Mesenchymal stem cell (in vitro differentiated cells and primary cell): ENCODE data around the gene LIFR.
A peak's percentile ranks its signal among the peaks of the same experiment; 100 is the strongest.

Source experiments
- DNase-seq: peaks from one replicate; pipeline ENCODE4 v3.0.0-alpha.2; 2013
- H2AFZ ChIP-seq: one replicate; pipeline ENCODE4 v1.6.1; 2013; ENCODE audit warnings: low read depth, mild to moderate bottlenecking, control low read depth, inconsistent platforms, low read length, moderate library complexity
- H2AK5ac ChIP-seq: 2 replicates; pipeline ENCODE4 v1.6.1; 2013; ENCODE audit warnings: low read length, moderate library complexity, mild to moderate bottlenecking, inconsistent platforms; ENCODE audit not compliant: severe bottlenecking
- H2BK120ac ChIP-seq: one replicate; pipeline ENCODE4 v1.6.1; 2013; ENCODE audit warnings: low read depth, mild to moderate bottlenecking, inconsistent platforms, low read length, moderate library complexity
- H2BK12ac ChIP-seq, 2 experiments: one replicate each; pipeline ENCODE4 v1.6.1; 2013; ENCODE audit warnings: inconsistent platforms in 2 of 2, low read length in 2 of 2, mild to moderate bottlenecking in 2 of 2, moderate library complexity in 2 of 2, control low read depth in 1 of 2
- H2BK15ac ChIP-seq: one replicate; pipeline ENCODE4 v1.6.1; 2013; ENCODE audit warnings: mild to moderate bottlenecking, low read depth, inconsistent platforms; ENCODE audit not compliant: poor library complexity, severe bottlenecking
- H2BK5ac ChIP-seq: 2 replicates; pipeline ENCODE4 v1.6.1; 2013; ENCODE audit warnings: low read depth, mild to moderate bottlenecking, low read length, control low read depth, inconsistent platforms; ENCODE audit not compliant: poor library complexity, severe bottlenecking
- H3K14ac ChIP-seq, 2 experiments: one replicate each; pipeline ENCODE4 v1.6.1; 2013; ENCODE audit warnings: inconsistent platforms in 2 of 2, low read length in 2 of 2, control low read depth in 1 of 2, mild to moderate bottlenecking in 1 of 2, moderate library complexity in 1 of 2
- H3K18ac ChIP-seq, 2 experiments: one replicate each; pipeline ENCODE4 v1.6.1; 2013; ENCODE audit warnings: inconsistent platforms in 2 of 2, low read length in 2 of 2, control low read depth in 1 of 2, low read depth in 1 of 2, mild to moderate bottlenecking in 1 of 2
- H3K23ac ChIP-seq, 2 experiments: one replicate each; pipeline ENCODE4 v1.6.1; 2013; ENCODE audit warnings: inconsistent platforms in 2 of 2, low read length in 2 of 2, mild to moderate bottlenecking in 2 of 2, moderate library complexity in 2 of 2, control low read depth in 1 of 2
- H3K27ac ChIP-seq: 2 replicates; pipeline ENCODE4 v1.5.1; 2013; ENCODE audit warnings: mild to moderate bottlenecking, moderate library complexity, low read length, control low read depth, inconsistent platforms; ENCODE audit not compliant: poor library complexity, severe bottlenecking
- H3K27me3 ChIP-seq, 2 experiments: 2 replicates each; pipeline versions ENCODE4 v1.6.1 to v1.7.0; 2013; ENCODE audit warnings: low read length in 2 of 2, mild to moderate bottlenecking in 2 of 2, moderate library complexity in 2 of 2, control low read depth in 1 of 2, inconsistent platforms in 1 of 2; ENCODE audit not compliant: control insufficient read depth in 1 of 2, insufficient read depth in 1 of 2
- H3K36me3 ChIP-seq, 2 experiments: 2 replicates each; pipeline versions ENCODE4 v1.6.1 to v1.7.0; 2013; ENCODE audit warnings: low read length in 2 of 2, control low read depth in 1 of 2, inconsistent platforms in 1 of 2, low read depth in 1 of 2, mild to moderate bottlenecking in 1 of 2; ENCODE audit not compliant: insufficient read depth in 2 of 2, control insufficient read depth in 1 of 2
- H3K4ac ChIP-seq, 2 experiments: one replicate each; pipeline ENCODE4 v1.6.1; 2013; ENCODE audit warnings: inconsistent platforms in 2 of 2, low read length in 2 of 2, mild to moderate bottlenecking in 2 of 2, moderate library complexity in 2 of 2, control low read depth in 1 of 2, low read depth in 1 of 2
- H3K4me1 ChIP-seq: 2 replicates; pipeline ENCODE4 v1.6.1; 2013; ENCODE audit warnings: low read depth, low read length, control low read depth; ENCODE audit not compliant: control insufficient read depth, insufficient read depth
- H3K4me2 ChIP-seq: 2 replicates; pipeline ENCODE4 v1.6.1; 2013; ENCODE audit warnings: low read length, mild to moderate bottlenecking, inconsistent platforms; ENCODE audit not compliant: poor library complexity, severe bottlenecking
- H3K4me3 ChIP-seq, 2 experiments: 2 replicates each; pipeline versions ENCODE4 v1.5.1 to v1.7.0; 2013; ENCODE audit warnings: low read length in 2 of 2, mild to moderate bottlenecking in 2 of 2, control low read depth in 1 of 2, low read depth in 1 of 2; ENCODE audit not compliant: insufficient read depth in 1 of 2
- H3K79me1 ChIP-seq: replicated peaks from 2 replicates; pipeline ENCODE4 v1.6.1; 2013; ENCODE audit warnings: mild to moderate bottlenecking, control low read depth, low read length, inconsistent platforms; ENCODE audit not compliant: poor library complexity, severe bottlenecking
- H3K9ac ChIP-seq: 2 replicates; pipeline ENCODE4 v1.7.0; 2013; ENCODE audit warnings: mild to moderate bottlenecking, low read length, moderate library complexity
- H3K9me3 ChIP-seq: 2 replicates; pipeline ENCODE4 v1.7.0; 2013; ENCODE audit warnings: mild to moderate bottlenecking, low read length; ENCODE audit not compliant: control insufficient read depth
- H4K8ac ChIP-seq: one replicate; pipeline ENCODE4 v1.6.1; 2013; ENCODE audit warnings: inconsistent platforms, mild to moderate bottlenecking, low read length, moderate library complexity
- H4K91ac ChIP-seq: one replicate; pipeline ENCODE4 v1.6.1; 2013; ENCODE audit warnings: mild to moderate bottlenecking, low read length, inconsistent platforms
- WGBS: methylation state at CpG from one replicate; pipeline ENCODE4 v1.1.7; 2013; ENCODE audit warnings: mixed read lengths; 5-methylcytosine and 5-hydroxymethylcytosine counted together

Gene LIFR

GRCh38 chr5:38543886-38544285, 12.6 kb downstream of the LIFR start:
- no peak overlapping the region for H3K14ac ChIP-seq
- no peaks in the 10 kb centered on the region for H3K27me3 ChIP-seq
- DNase-seq = no peak
- H3K36me3 ChIP-seq = no peaks in the 10 kb centered on the region
- no peak overlapping the region for H3K9ac ChIP-seq
- H2BK12ac ChIP-seq = no peak overlapping the region
- peaks cover 23% of the 10 kb centered on the region for H3K79me1 ChIP-seq
- no peak overlapping the region for H2AK5ac ChIP-seq
- H3K4me1 ChIP-seq = peaks cover 3% of the 10 kb centered on the region
- no peak overlapping the region for H2BK5ac ChIP-seq
- no peak overlapping the region for H3K18ac ChIP-seq
- no peaks in the 10 kb centered on the region for H3K9me3 ChIP-seq
- no peak overlapping the region for H3K23ac ChIP-seq
- no peak overlapping the region for H2BK120ac ChIP-seq
- no peak overlapping the region for H3K4me2 ChIP-seq
- over 99% methylated on average over 4 of the region's 4 CpGs for WGBS
- H4K91ac ChIP-seq = no peak overlapping the region
- H2BK15ac ChIP-seq = no peak overlapping the region
- no peak overlapping the region for H3K27ac ChIP-seq
- H3K4ac ChIP-seq = no peak overlapping the region
- H2AFZ ChIP-seq = no peak overlapping the region
- no peak overlapping the region for H3K4me3 ChIP-seq
- H4K8ac ChIP-seq = no peak overlapping the region

GRCh38 chr5:38543074-38543473, 13.4 kb downstream of the LIFR start:
- Histone ChIP-seq H3K4me1 (peaks cover 6% of the 10 kb centered on the region), H3K9ac (no peak overlapping the region), H3K23ac (no peak overlapping the region), H3K36me3 (no peaks in the 10 kb centered on the region), H3K14ac (no peak overlapping the region), H4K8ac (no peak overlapping the region), H3K79me1 (peaks cover 23% of the 10 kb centered on the region), H3K18ac (no peak overlapping the region), H2AFZ (no peak overlapping the region), H2BK12ac (no peak overlapping the region), H4K91ac (no peak overlapping the region), H3K4me2 (no peak overlapping the region), H3K4me3 (no peak overlapping the region), H2AK5ac (no peak overlapping the region), H2BK15ac (no peak overlapping the region), H3K4ac (no peak overlapping the region), H3K9me3 (no peaks in the 10 kb centered on the region), H3K27ac (no peak overlapping the region), H2BK120ac (no peak overlapping the region), H3K27me3 (no peaks in the 10 kb centered on the region), H2BK5ac (no peak overlapping the region)
- DNase-seq = no peak
- WGBS = 90% methylated on average over 2 of the region's 2 CpGs

GRCh38 chr5:38541174-38541725, 15.2 kb downstream of the LIFR start:
- no CpG with 5 or more reads among the region's 2 CpGs for WGBS
- H3K18ac ChIP-seq = no peak overlapping the region
- H2BK12ac ChIP-seq = no peak overlapping the region
- H4K91ac ChIP-seq = no peak overlapping the region
- H3K4me2 ChIP-seq = no peak overlapping the region
- H2AK5ac ChIP-seq = no peak overlapping the region
- H3K9ac ChIP-seq = no peak overlapping the region
- peaks cover 25% of the 10 kb centered on the region for H3K79me1 ChIP-seq
- no peak for DNase-seq
- H3K23ac ChIP-seq = no peak overlapping the region
- no peak overlapping the region for H3K4ac ChIP-seq
- no peaks in the 10 kb centered on the region for H3K27me3 ChIP-seq
- no peak overlapping the region for H2BK120ac ChIP-seq
- no peak overlapping the region for H3K4me3 ChIP-seq
- no peak overlapping the region for H4K8ac ChIP-seq
- peaks cover 6% of the 10 kb centered on the region for H3K4me1 ChIP-seq
- no peak overlapping the region for H2BK15ac ChIP-seq
- H3K14ac ChIP-seq = no peak overlapping the region
- no peak overlapping the region for H2AFZ ChIP-seq
- no peaks in the 10 kb centered on the region for H3K9me3 ChIP-seq
- H3K36me3 ChIP-seq = no peaks in the 10 kb centered on the region
- no peak overlapping the region for H2BK5ac ChIP-seq
- H3K27ac ChIP-seq = no peak overlapping the region

- no peak overlapping the region for H2AFZ ChIP-seq
- H3K9me3 ChIP-seq = no peaks in the 10 kb centered on the region
- H4K8ac ChIP-seq = no peak overlapping the region
- H3K79me1 ChIP-seq = peaks cover 30% of the 10 kb centered on the region
- no peak overlapping the region for H3K9ac ChIP-seq
- H3K23ac ChIP-seq = no peak overlapping the region
- H3K36me3 ChIP-seq = no peaks in the 10 kb centered on the region
- H2BK12ac ChIP-seq = no peak overlapping the region
- no peak overlapping the region for H3K4me2 ChIP-seq
- no peak overlapping the region for H2BK15ac ChIP-seq
- H3K27me3 ChIP-seq = no peaks in the 10 kb centered on the region
- H2BK120ac ChIP-seq = no peak overlapping the region
- H3K18ac ChIP-seq = no peak overlapping the region
- no peak overlapping the region for H3K14ac ChIP-seq
- DNase-seq = no peak
- no peak overlapping the region for H3K4ac ChIP-seq
- H4K91ac ChIP-seq = no peak overlapping the region
- H3K4me3 ChIP-seq = no peak overlapping the region
- no peak overlapping the region for H3K27ac ChIP-seq
- peaks cover 6% of the 10 kb centered on the region for H3K4me1 ChIP-seq
- WGBS = 93% methylated on average over 4 of the region's 6 CpGs
- peak overlapping the region; percentile 57 for H2AK5ac ChIP-seq
- H2BK5ac ChIP-seq = no peak overlapping the region
Measured at GRCh38 chr5:38540314-38540713, 16.1 kb downstream of the LIFR start.
